DND-41 (cell line): ENCODE data around the gene CSRP2.
A peak's percentile ranks its signal among the peaks of the same experiment; 100 is the strongest.

Experiments used
- EZH2 ChIP-seq: IDR thresholded peaks from 3 replicates; pipeline ENCODE4 v1.6.1; 2012; ENCODE audit warnings: borderline replicate concordance, low read depth, mild to moderate bottlenecking, moderate library complexity, low read length, inconsistent platforms; ENCODE audit not compliant: severe bottlenecking
- TF ChIP-seq, protein P1 (sequence below): IDR thresholded peaks from 2 replicates; pipeline ENCODE4 v1.5.1; 2012; ENCODE audit warnings: borderline replicate concordance, low read length, moderate library complexity, mild to moderate bottlenecking; ENCODE audit not compliant: poor library complexity, severe bottlenecking; ENCODE audit errors: extremely low read depth

DNA sequence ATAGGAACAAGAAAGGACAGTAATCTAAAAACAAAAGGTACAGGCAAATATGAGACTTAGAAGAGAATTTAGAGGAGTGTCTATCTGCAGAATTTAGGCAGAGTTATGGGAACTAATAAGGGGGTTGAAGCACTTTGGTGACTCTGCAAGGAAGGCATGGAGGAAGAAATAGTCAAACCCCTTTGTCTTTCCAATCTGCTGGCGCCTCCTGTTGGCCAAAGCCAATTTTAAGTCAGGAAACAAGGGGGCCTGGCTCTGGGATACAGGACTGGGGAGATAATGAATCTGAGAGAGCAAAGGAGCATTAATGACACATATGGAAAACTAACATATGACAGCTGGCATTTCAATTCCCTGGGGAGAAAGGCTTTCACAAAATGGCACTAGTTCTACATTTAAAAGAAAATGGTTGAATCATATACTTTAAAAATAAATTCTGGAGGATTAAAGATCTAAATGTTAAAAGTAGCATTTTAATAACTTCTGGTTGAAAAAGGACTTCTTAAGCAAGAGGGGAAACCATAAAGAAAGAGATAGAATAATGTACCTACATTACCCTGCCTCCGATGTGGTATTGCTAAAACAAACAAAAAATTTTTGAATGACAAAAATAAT lies 48.5 kb upstream of the CSRP2 start:
- TF ChIP-seq EZH2 = no peak
- TF ChIP-seq, protein P1, sequence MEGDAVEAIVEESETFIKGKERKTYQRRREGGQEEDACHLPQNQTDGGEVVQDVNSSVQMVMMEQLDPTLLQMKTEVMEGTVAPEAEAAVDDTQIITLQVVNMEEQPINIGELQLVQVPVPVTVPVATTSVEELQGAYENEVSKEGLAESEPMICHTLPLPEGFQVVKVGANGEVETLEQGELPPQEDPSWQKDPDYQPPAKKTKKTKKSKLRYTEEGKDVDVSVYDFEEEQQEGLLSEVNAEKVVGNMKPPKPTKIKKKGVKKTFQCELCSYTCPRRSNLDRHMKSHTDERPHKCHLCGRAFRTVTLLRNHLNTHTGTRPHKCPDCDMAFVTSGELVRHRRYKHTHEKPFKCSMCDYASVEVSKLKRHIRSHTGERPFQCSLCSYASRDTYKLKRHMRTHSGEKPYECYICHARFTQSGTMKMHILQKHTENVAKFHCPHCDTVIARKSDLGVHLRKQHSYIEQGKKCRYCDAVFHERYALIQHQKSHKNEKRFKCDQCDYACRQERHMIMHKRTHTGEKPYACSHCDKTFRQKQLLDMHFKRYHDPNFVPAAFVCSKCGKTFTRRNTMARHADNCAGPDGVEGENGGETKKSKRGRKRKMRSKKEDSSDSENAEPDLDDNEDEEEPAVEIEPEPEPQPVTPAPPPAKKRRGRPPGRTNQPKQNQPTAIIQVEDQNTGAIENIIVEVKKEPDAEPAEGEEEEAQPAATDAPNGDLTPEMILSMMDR = peak; percentile 57
